A549 (cell line): ENCODE results near the gene HELQ. TPM values are rescaled to one million over a fixed set of nuclear protein-coding genes. Genes with fewer than 3 reads are reported as not detected.

Experiments
- ATAC-seq, 2 experiments: fragments of 200-7000 bp in 1 of 2; fragments of >200 bp in 1 of 2; cut with Nextera tagmentation in 1 of 2; cut with Tn5 transposase in 1 of 2; 3 replicates each; pipeline versions ENCODE4 v1.8.0 to v1.9.1; 2018 to 2020; ENCODE audit warnings: mild to moderate bottlenecking in 1 of 2, moderate library complexity in 1 of 2
- CTCF ChIA-PET: fragments of 300-600 bp; sonication (Branson Sonifier 250); formaldehyde crosslinking; extraction: SDS; loops from one replicate; lab custom pipeline; 2021; ENCODE audit warnings: antibody characterized with exemption, inconsistent platforms; lab: Yijun Ruan, JAX
- POLR2A ChIA-PET: fragments of 350-600 bp; formaldehyde crosslinking; extraction: SDS; loops from one replicate; lab custom pipeline; 2021; ENCODE audit warnings: antibody characterized with exemption, inconsistent platforms; lab: Yijun Ruan, JAX
- DNase-seq, 2 experiments: peaks; one replicate each; pipeline versions ENCODE4 v3.0.0 to v3.0.0-alpha.2; 2011 to 2016; ENCODE audit warnings: low read depth in 1 of 2, low spot score in 1 of 2
- FAIRE-seq: peaks from 2 replicates; lab custom pipeline; 2011; peaks lifted over from hg19 to GRCh38; lab: Jason Lieb, UNC
- H3K27ac ChIP-seq, 2 experiments: fragments of >200 bp; sonication (Bioruptor Twin); formaldehyde crosslinking; 3 replicates each; pipeline ENCODE4 v1.5.1; 2016 to 2017
- H3K4me1 ChIP-seq: fragments of >200 bp; sonication (Bioruptor Twin); formaldehyde crosslinking; 3 replicates; pipeline ENCODE4 v1.6.1; 2016
- H3K4me2 ChIP-seq: fragments of >200 bp; sonication (Bioruptor Twin); formaldehyde crosslinking; 3 replicates; pipeline ENCODE4 v1.6.1; 2016
- H3K4me3 ChIP-seq: fragments of >200 bp; sonication (Bioruptor Twin); formaldehyde crosslinking; 3 replicates; pipeline ENCODE4 v1.5.1; 2016
- H3K9me3 ChIP-seq: fragments of >200 bp; sonication (Bioruptor Twin); formaldehyde crosslinking; 3 replicates; pipeline ENCODE4 v1.6.1; 2016
- CHD4 ChIP-seq: fragments of 200-600 bp; sonication (generic); IDR thresholded peaks from 2 replicates; pipeline ENCODE4 v1.6.1; 2016; ENCODE audit warnings: antibody characterized with exemption, mild to moderate bottlenecking, borderline replicate concordance
- CTCF ChIP-seq: fragments of >200 bp; sonication (Bioruptor Twin); formaldehyde crosslinking; IDR thresholded peaks from 3 replicates; pipeline ENCODE4 v1.5.1; 2016
- ESRRA ChIP-seq: fragments of 150-350 bp; IDR thresholded peaks from 2 replicates; pipeline ENCODE4 v1.6.1; 2014; ENCODE audit warnings: mild to moderate bottlenecking, low read length, borderline replicate concordance
- FOSB ChIP-seq: fragments of 250-450 bp; sonication (Bioruptor Pico); IDR thresholded peaks from 2 replicates; pipeline ENCODE4 v1.5.0; 2020; ENCODE audit warnings: mild to moderate bottlenecking, moderate library complexity
- HES2 ChIP-seq: fragments of >200 bp; sonication (Bioruptor Twin); formaldehyde crosslinking; IDR thresholded peaks from 2 replicates; pipeline ENCODE4 v1.6.1; 2016
- KDM5A ChIP-seq: fragments of 200-600 bp; sonication (generic); IDR thresholded peaks from 2 replicates; pipeline ENCODE4 v1.6.1; 2016; ENCODE audit warnings: antibody characterized with exemption, mild to moderate bottlenecking
- MAFK ChIP-seq: fragments of 450-650 bp; IDR thresholded peaks from 2 replicates; pipeline ENCODE4 v1.6.1; 2014; ENCODE audit not compliant: partially characterized antibody
- PHF8 ChIP-seq: fragments of 200-600 bp; sonication (generic); IDR thresholded peaks from 2 replicates; pipeline ENCODE4 v1.6.1; 2016; ENCODE audit warnings: low read depth, mild to moderate bottlenecking, antibody characterized with exemption, moderate library complexity, borderline replicate concordance
- POLR2A ChIP-seq: IDR thresholded peaks from 2 replicates; pipeline ENCODE4 v1.6.1; 2012; ENCODE audit warnings: mild to moderate bottlenecking, low read length
- POLR2AphosphoS2 ChIP-seq: conservative IDR thresholded peaks from 2 replicates; pipeline ENCODE4 v1.6.1; 2012; ENCODE audit warnings: low read length, improper control_type of control experiment, inconsistent platforms
- REST ChIP-seq: fragments of 200-600 bp; sonication (generic); IDR thresholded peaks from 2 replicates; pipeline ENCODE4 v1.6.1; 2016; ENCODE audit warnings: antibody characterized with exemption, mild to moderate bottlenecking, moderate library complexity
- TFCP2L1 ChIP-seq: fragments of 250-450 bp; sonication (Bioruptor Pico); IDR thresholded peaks from 2 replicates; pipeline ENCODE4 v1.5.0; 2021; ENCODE audit warnings: mild to moderate bottlenecking
- TP53 ChIP-seq: fragments of 250-450 bp; sonication (Bioruptor Pico); IDR thresholded peaks from 2 replicates; pipeline ENCODE4 v1.5.0; 2021; ENCODE audit warnings: mild to moderate bottlenecking, moderate library complexity
- ZC3H11A ChIP-seq: fragments of 450-650 bp; IDR thresholded peaks from 2 replicates; pipeline ENCODE4 v1.6.1; 2014; ENCODE audit warnings: antibody characterized with exemption, mild to moderate bottlenecking
- ZNF302 ChIP-seq: fragments of 250-450 bp; sonication (Bioruptor Pico); IDR thresholded peaks from 2 replicates; pipeline ENCODE4 v1.9.0; 2021; ENCODE audit warnings: inconsistent platforms, mild to moderate bottlenecking, moderate library complexity
- WGBS: methylation state at CpG from one replicate; pipeline ENCODE4 v1.1.6; 2017; ENCODE audit errors: missing lambda C conversion rate; 5-methylcytosine and 5-hydroxymethylcytosine counted together
- polyA plus RNA-seq, 4 experiments: library from polyadenylated mRNA; depleted of rRNA in 3 of 4; stranded (reverse); fragments of >200 nt; fragmentation: RNase III in 1 of 4; extraction: RNeasy Plus Mini Kit Qiagen cat#74134 plus additional on column Dnase treatment in 1 of 4; gene quantifications; 2 replicates in 3 of 4; 3 replicates in 1 of 4; pipeline ENCODE4 v1.2.3, GENCODE V29; 2011 to 2017
- TF ChIP-seq, protein P1 (sequence below): IDR thresholded peaks from 2 replicates; pipeline ENCODE4 v1.6.1; 2012
- TF ChIP-seq, protein P2 (sequence below): fragments of 250-450 bp; sonication (Bioruptor Pico); IDR thresholded peaks from 2 replicates; pipeline ENCODE4 v1.5.0; 2021; ENCODE audit warnings: mild to moderate bottlenecking, moderate library complexity, borderline replicate concordance
- TF ChIP-seq, protein P3 (sequence below): fragments of 450-650 bp; IDR thresholded peaks from 2 replicates; pipeline ENCODE4 v1.6.1; 2014; ENCODE audit warnings: antibody characterized with exemption

HELQ gene
- polyA plus RNA-seq, 2 of the 4 experiments (the other 2 are of a cell fraction): 5.1 to 7.3 TPM

GRCh38 chr4:83504996-83505395 lies 49.4 kb upstream of the HELQ start:
- no peak overlapping the region for H3K4me2 ChIP-seq
- H3K4me3 ChIP-seq: no peak overlapping the region
- POLR2A ChIA-PET: interaction anchor here (0.7 kb wide), 1 partner anchor 396 kb away, joined by 3 read pairs; no protein-coding TSS in a partner anchor
- no peak for TF ChIP-seq TP53
- no peak for TF ChIP-seq PHF8
- no peak for TF ChIP-seq TFCP2L1 (CRISPR knock-in tag)
- TF ChIP-seq ESRRA: no peak
- no peak for TF ChIP-seq REST
- no peak for TF ChIP-seq ZC3H11A
- no peak for TF ChIP-seq MAFK
- TF ChIP-seq KDM5A: no peak
- TF ChIP-seq, protein P1, sequence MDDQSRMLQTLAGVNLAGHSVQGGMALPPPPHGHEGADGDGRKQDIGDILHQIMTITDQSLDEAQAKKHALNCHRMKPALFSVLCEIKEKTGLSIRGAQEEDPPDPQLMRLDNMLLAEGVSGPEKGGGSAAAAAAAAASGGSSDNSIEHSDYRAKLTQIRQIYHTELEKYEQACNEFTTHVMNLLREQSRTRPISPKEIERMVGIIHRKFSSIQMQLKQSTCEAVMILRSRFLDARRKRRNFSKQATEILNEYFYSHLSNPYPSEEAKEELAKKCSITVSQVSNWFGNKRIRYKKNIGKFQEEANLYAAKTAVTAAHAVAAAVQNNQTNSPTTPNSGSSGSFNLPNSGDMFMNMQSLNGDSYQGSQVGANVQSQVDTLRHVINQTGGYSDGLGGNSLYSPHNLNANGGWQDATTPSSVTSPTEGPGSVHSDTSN: no peak
- no peak for TF ChIP-seq POLR2AphosphoS2
- TF ChIP-seq HES2: no peak
- no peak for TF ChIP-seq CHD4
- TF ChIP-seq POLR2A: no peak
- TF ChIP-seq, protein P2, sequence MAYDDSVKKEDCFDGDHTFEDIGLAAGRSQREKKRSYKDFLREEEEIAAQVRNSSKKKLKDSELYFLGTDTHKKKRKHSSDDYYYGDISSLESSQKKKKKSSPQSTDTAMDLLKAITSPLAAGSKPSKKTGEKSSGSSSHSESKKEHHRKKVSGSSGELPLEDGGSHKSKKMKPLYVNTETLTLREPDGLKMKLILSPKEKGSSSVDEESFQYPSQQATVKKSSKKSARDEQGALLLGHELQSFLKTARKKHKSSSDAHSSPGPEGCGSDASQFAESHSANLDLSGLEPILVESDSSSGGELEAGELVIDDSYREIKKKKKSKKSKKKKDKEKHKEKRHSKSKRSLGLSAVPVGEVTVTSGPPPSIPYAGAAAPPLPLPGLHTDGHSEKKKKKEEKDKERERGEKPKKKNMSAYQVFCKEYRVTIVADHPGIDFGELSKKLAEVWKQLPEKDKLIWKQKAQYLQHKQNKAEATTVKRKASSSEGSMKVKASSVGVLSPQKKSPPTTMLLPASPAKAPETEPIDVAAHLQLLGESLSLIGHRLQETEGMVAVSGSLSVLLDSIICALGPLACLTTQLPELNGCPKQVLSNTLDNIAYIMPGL (CRISPR knock-in tag): no peak
- no peak for TF ChIP-seq ZNF302 (CRISPR knock-in tag)
- H3K27ac ChIP-seq: no peak overlapping the region
- no peaks in the 10 kb centered on the region for H3K4me1 ChIP-seq
- H3K9me3 ChIP-seq: no peaks in the 10 kb centered on the region
- CTCF ChIA-PET: no interaction called here
- DNase-seq: no peak
- 92% methylated on average over 10 of the region's 10 CpGs for WGBS
- no peak for FAIRE-seq
- ATAC-seq: no peak

- WGBS: 76% methylated on average over 4 of the region's 4 CpGs
- ATAC-seq: no peak
- Histone ChIP-seq H3K27ac (no peak overlapping the region), H3K9me3 (no peaks in the 10 kb centered on the region), H3K4me3 (no peak overlapping the region), H3K4me1 (no peaks in the 10 kb centered on the region), H3K4me2 (no peak overlapping the region)
- no peak for FAIRE-seq
- POLR2A ChIA-PET: interaction anchor here (0.7 kb wide), 1 partner anchor 396 kb away, joined by 3 read pairs; no protein-coding TSS in a partner anchor
- TF ChIP-seq FOSB (CRISPR knock-in tag) (no peak), REST (no peak), CTCF (no peak)
- TF ChIP-seq, protein P3, sequence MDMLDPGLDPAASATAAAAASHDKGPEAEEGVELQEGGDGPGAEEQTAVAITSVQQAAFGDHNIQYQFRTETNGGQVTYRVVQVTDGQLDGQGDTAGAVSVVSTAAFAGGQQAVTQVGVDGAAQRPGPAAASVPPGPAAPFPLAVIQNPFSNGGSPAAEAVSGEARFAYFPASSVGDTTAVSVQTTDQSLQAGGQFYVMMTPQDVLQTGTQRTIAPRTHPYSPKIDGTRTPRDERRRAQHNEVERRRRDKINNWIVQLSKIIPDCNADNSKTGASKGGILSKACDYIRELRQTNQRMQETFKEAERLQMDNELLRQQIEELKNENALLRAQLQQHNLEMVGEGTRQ: no peak
- no peak for DNase-seq
- CTCF ChIA-PET: no interaction called here
These were observed 48.9 kb upstream of the HELQ start for GRCh38 chr4:83504503-83504902.
